CD4-positive, alpha-beta T cell treated with Interleukin-15 for 1 hour (primary cell): ENCODE data around the gene RHEB.

Experiments
- DNase-seq: peaks from one replicate; pipeline ENCODE4 v3.0.0-alpha.2; 2020

RHEB gene

GRCh38 chr7:151447312-151447711 is 72.4 kb downstream of the RHEB start:
- no peak for DNase-seq

- no peak for DNase-seq
Measured at GRCh38 chr7:151446412-151446811, 73.3 kb downstream of the RHEB start.

GRCh38 chr7:151444632-151445031 is 75.1 kb downstream of the RHEB start:
- DNase-seq: no peak

- DNase-seq: no peak
Measured at GRCh38 chr7:151442776-151443496, 76.8 kb downstream of the RHEB start.

- DNase-seq: peak; percentile 33
Measured at GRCh38 chr7:151440799-151441445, 78.8 kb downstream of the RHEB start.

GRCh38 chr7:151439855-151440798 is 79.6 kb downstream of the RHEB start, which contains the start of gene CRYGN:
Gene CRYGN (minus strand): TSS chr7:151440141. CDS start chr7:151439917, 224 bp downstream.
- DNase-seq: no peak

- no peak for DNase-seq
Measured at GRCh38 chr7:151438864-151439601, 80.7 kb downstream of the RHEB start.

GRCh38 chr7:151437866-151438516 is 81.7 kb downstream of the RHEB start:
- no peak for DNase-seq

GRCh38 chr7:151437159-151437553 is 82.5 kb downstream of the RHEB start:
- no peak for DNase-seq

- DNase-seq: no peak
Measured at GRCh38 chr7:151436446-151437158, 83.1 kb downstream of the RHEB start.

GRCh38 chr7:151435971-151436370 is 83.7 kb downstream of the RHEB start:
- DNase-seq: no peak

- DNase-seq: no peak
Measured at GRCh38 chr7:151435103-151435916, 84.4 kb downstream of the RHEB start.

GRCh38 chr7:151434549-151434948 is 85.1 kb downstream of the RHEB start:
- no peak for DNase-seq

- DNase-seq: no peak
Measured at GRCh38 chr7:151433721-151434400, 85.8 kb downstream of the RHEB start.

- peak; percentile 59 for DNase-seq
Measured at GRCh38 chr7:151432658-151433521, 86.8 kb downstream of the RHEB start.

GRCh38 chr7:151431768-151432311 is 87.9 kb downstream of the RHEB start:
- DNase-seq: no peak

GRCh38 chr7:151431281-151431767 is 88.4 kb downstream of the RHEB start:
- no peak for DNase-seq
